HepG2 (cell line): ENCODE data around the gene SLCO4A1. TPM values are rescaled to one million over a fixed set of nuclear protein-coding genes. Genes with fewer than 3 reads are reported as not detected.
A peak's percentile ranks its signal among the peaks of the same experiment; 100 is the strongest.

Source experiments
- ATAC-seq: fragments of 200-7000 bp; cut with Tn5 transposase; 3 replicates; pipeline ENCODE4 v1.9.1; 2020; ENCODE audit warnings: mild to moderate bottlenecking, moderate library complexity
- BruUV-seq: library from RNA; stranded (reverse); fragments of 400-500 nt; replicated peaks from 2 replicates; lab custom pipeline; 2021; lab: Mats Ljungman, UMichigan
- CTCF ChIA-PET: fragments of 300-600 bp; formaldehyde crosslinking; extraction: SDS; loops from one replicate; lab custom pipeline; 2021; ENCODE audit warnings: low total read pairs, inconsistent platforms, low intra/inter-chr PET ratio; lab: Yijun Ruan, JAX
- POLR2A ChIA-PET: fragments of 350-600 bp; sonication (Branson Sonifier 250); formaldehyde crosslinking; loops from one replicate; lab custom pipeline; 2020; ENCODE audit warnings: antibody characterized with exemption, inconsistent platforms; lab: Yijun Ruan, JAX
- DNase-seq: peaks from one replicate; pipeline ENCODE4 v3.0.0-alpha.2; 2015; ENCODE audit warnings: low spot score
- FAIRE-seq: peaks from 3 replicates; lab custom pipeline; 2011; peaks lifted over from hg19 to GRCh38; lab: Jason Lieb, UNC
- H2AFZ ChIP-seq: one replicate; pipeline ENCODE4 v1.6.1; 2011; ENCODE audit warnings: low read length, inconsistent platforms
- H3K27ac ChIP-seq: fragments of 300-600 bp; 3 replicates; pipeline ENCODE4 v1.8.0; 2011; ENCODE audit warnings: mixed run types, mild to moderate bottlenecking, mixed read lengths, low read length, inconsistent platforms; ENCODE audit not compliant: insufficient read depth; ENCODE audit errors: extremely low read length
- H3K27me3 ChIP-seq, 2 experiments: fragments of 200-600 bp in 1 of 2; 2 replicates in 1 of 2; 3 replicates in 1 of 2; pipeline versions ENCODE4 v1.6.0 to v1.8.0; 2011; ENCODE audit warnings: low read length in 2 of 2, mild to moderate bottlenecking in 2 of 2, moderate library complexity in 2 of 2, inconsistent platforms in 1 of 2; ENCODE audit not compliant: insufficient read depth in 2 of 2, control insufficient read depth in 1 of 2
- H3K36me3 ChIP-seq, 2 experiments: fragments of 200-600 bp in 1 of 2; replicated peaks in 1 of 2; 2 replicates in 1 of 2; 3 replicates in 1 of 2; pipeline versions ENCODE4 v1.5.1 to v1.8.0; 2011; ENCODE audit warnings: low read length in 2 of 2, inconsistent platforms in 1 of 2; ENCODE audit not compliant: insufficient read depth in 2 of 2, control insufficient read depth in 1 of 2
- H3K4me1 ChIP-seq: 2 replicates; pipeline ENCODE4 v1.5.1; 2012; ENCODE audit warnings: low read length, inconsistent platforms; ENCODE audit not compliant: insufficient read depth
- H3K4me2 ChIP-seq: 2 replicates; pipeline ENCODE4 v1.6.0; 2011; ENCODE audit warnings: low read depth, low read length, inconsistent platforms
- H3K4me3 ChIP-seq, 3 experiments: fragments of 200-600 bp in 1 of 3; sonication (generic), shearing (Covaris generic) in 1 of 3; replicated peaks in 1 of 3; 2 replicates each; pipeline ENCODE4 v1.5.1; 2011 to 2016; ENCODE audit warnings: low read length in 3 of 3, inconsistent platforms in 2 of 3, low read depth in 2 of 3, mild to moderate bottlenecking in 2 of 3, control low read depth in 1 of 3, mixed read lengths in 1 of 3; ENCODE audit not compliant: insufficient read depth in 1 of 3
- H3K79me2 ChIP-seq: one replicate; pipeline ENCODE4 v1.6.1; 2011; ENCODE audit warnings: low read length, inconsistent platforms; ENCODE audit not compliant: insufficient read depth
- H3K9ac ChIP-seq: 2 replicates; pipeline ENCODE4 v1.6.0; 2011; ENCODE audit warnings: mild to moderate bottlenecking, low read depth, low read length, inconsistent platforms; ENCODE audit not compliant: insufficient read depth
- H3K9me3 ChIP-seq: 2 replicates; pipeline ENCODE4 v1.5.1; 2012; ENCODE audit warnings: mild to moderate bottlenecking, low read length
- H4K20me1 ChIP-seq: 2 replicates; pipeline ENCODE4 v1.6.0; 2011; ENCODE audit warnings: inconsistent platforms, mild to moderate bottlenecking, low read length, moderate library complexity; ENCODE audit not compliant: insufficient read depth
- ATF7 ChIP-seq, 2 experiments: fragments of 450-650 bp in 1 of 2; sonication (generic) in 1 of 2; formaldehyde crosslinking in 1 of 2; IDR thresholded peaks; 2 replicates each; pipeline versions ENCODE4 v1.4.0 to v1.6.1; 2016 to 2020; ENCODE audit warnings: antibody characterized with exemption in 1 of 2, mild to moderate bottlenecking in 1 of 2, missing genetic modification reagents in 1 of 2
- ELF4 ChIP-seq: sonication (generic); formaldehyde crosslinking; IDR thresholded peaks from 2 replicates; pipeline ENCODE4 v1.5.0; 2020; ENCODE audit warnings: missing genetic modification reagents, mild to moderate bottlenecking, moderate library complexity, borderline replicate concordance
- FOXA1 ChIP-seq, 2 experiments: fragments of 450-650 bp in 1 of 2; sonication (generic) in 1 of 2; formaldehyde crosslinking in 1 of 2; IDR thresholded peaks; 2 replicates each; pipeline versions ENCODE4 v1.4.0 to v1.6.1; 2016 to 2020; ENCODE audit warnings: missing genetic modification reagents in 1 of 2
- FOXO1 ChIP-seq: sonication (generic); formaldehyde crosslinking; IDR thresholded peaks from 2 replicates; pipeline ENCODE4 v1.4.0; 2020; ENCODE audit warnings: missing genetic modification reagents
- HINFP ChIP-seq: sonication (generic); formaldehyde crosslinking; IDR thresholded peaks from 2 replicates; pipeline ENCODE4 v1.4.0; 2020; ENCODE audit warnings: low read depth, mild to moderate bottlenecking, missing genetic modification reagents
- MAFG ChIP-seq: sonication (generic); formaldehyde crosslinking; IDR thresholded peaks from 2 replicates; pipeline ENCODE4 v1.5.1; 2020; ENCODE audit warnings: mild to moderate bottlenecking, missing genetic modification reagents
- MATR3 ChIP-seq: sonication (generic); formaldehyde crosslinking; IDR thresholded peaks from 2 replicates; pipeline ENCODE4 v1.4.0; 2020; ENCODE audit warnings: missing genetic modification reagents
- TAF1 ChIP-seq: sonication (generic); formaldehyde crosslinking; IDR thresholded peaks from 2 replicates; pipeline ENCODE4 v1.4.0; 2020; ENCODE audit warnings: missing genetic modification reagents
- THAP11 ChIP-seq: IDR thresholded peaks from 2 replicates; pipeline ENCODE4 v1.6.1; 2016; ENCODE audit warnings: missing biosample characterization, missing genetic modification reagents
- ZNF260 ChIP-seq: sonication (generic); formaldehyde crosslinking; IDR thresholded peaks from 2 replicates; pipeline ENCODE4 v1.4.0; 2020; ENCODE audit warnings: missing genetic modification reagents, low read depth, mild to moderate bottlenecking, borderline replicate concordance
- ZNF644 ChIP-seq: IDR thresholded peaks from 2 replicates; pipeline ENCODE4 v1.6.1; 2016; ENCODE audit warnings: low read depth
- WGBS: methylation state at CpG from one replicate; pipeline ENCODE4 v1.1.6; 2017; ENCODE audit warnings: low lambda C conversion rate; 5-methylcytosine and 5-hydroxymethylcytosine counted together
- in situ Hi-C: cut with HindIII; loops from 2 replicates; pipeline ENCODE4 v1.10.0; 2017; ENCODE audit warnings: low pct_unique_long_range_greater_than_20kb; ENCODE audit not compliant: extremely low pct_ligation_motif_present
- intact Hi-C: fragments of 100-400 bp; cut with micrococcal nuclease; formaldehyde crosslinking; loops from one replicate; pipeline ENCODE4 v1.10.0; 2022; ENCODE audit not compliant: unreplicated experiment
- polyA plus RNA-seq, 8 experiments: library from polyadenylated mRNA; depleted of rRNA in 3 of 8; stranded (reverse) in 7 of 8; unstranded in 1 of 8; fragments of >200 nt; fragmentation: Illumina TruSeq in 4 of 8; extraction: Trizol in 4 of 8; gene quantifications; 2 replicates each; pipeline versions ENCODE4 v1.2.1 to v1.2.3, GENCODE V29; 2011 to 2016; ENCODE audit warnings: low read depth in 4 of 8, missing spikeins in 1 of 8, mixed read lengths in 1 of 8; ENCODE audit not compliant: insufficient read depth in 1 of 8
- total RNA-seq, 5 experiments: library from RNA; depleted of rRNA; stranded (reverse); fragments of >200 nt; fragmentation: Illumina TruSeq; extraction: Trizol; gene quantifications; 2 replicates each; pipeline ENCODE4 v1.2.3, GENCODE V29; 2016; ENCODE audit warnings: low read depth in 1 of 5
- TF ChIP-seq, protein P1 (sequence below): sonication (generic); formaldehyde crosslinking; IDR thresholded peaks from 2 replicates; pipeline ENCODE4 v1.4.0; 2020; ENCODE audit warnings: mild to moderate bottlenecking, missing genetic modification reagents, borderline replicate concordance

The SLCO4A1 gene
- total and polyA plus RNA-seq, 2 of the 13 experiments (the other 11 are each of a cell fraction or from before 2014, with no cell fraction given) = 55.5 to 112 TPM

DNA sequence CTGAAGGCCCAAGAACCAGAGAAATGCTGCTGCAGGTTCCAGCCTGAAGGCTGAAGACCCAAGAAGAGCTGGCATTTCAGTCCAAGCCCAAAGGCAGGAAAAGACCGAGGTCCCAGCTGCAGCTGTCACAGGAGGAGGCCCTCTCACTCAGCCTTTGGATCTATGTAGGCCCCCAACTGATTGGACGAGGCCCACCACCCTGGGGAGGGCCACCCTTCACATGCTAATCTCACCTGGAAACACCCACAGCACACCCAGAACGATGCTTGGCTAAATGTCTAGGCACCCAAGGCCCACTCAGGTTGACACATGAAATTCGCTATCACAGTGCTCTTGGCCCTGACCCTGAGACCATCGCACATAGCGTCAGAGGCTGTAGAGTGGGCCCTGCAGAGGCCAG is 6.8 kb downstream of the SLCO4A1 start:
- ChIA-PET POLR2A (interaction anchor here (1.6 kb wide), 1 partner anchor 25 kb away, joined by 6 read pairs; no protein-coding TSS in a partner anchor), CTCF (no interaction called here)
- FAIRE-seq (no peak), ATAC-seq (no peak), DNase-seq (no peak)
- Histone ChIP-seq H2AFZ (no peak overlapping the region), H4K20me1 (peaks cover 6% of the 10 kb centered on the region; the same call in 1 of the 2 replicates), H3K27me3 (no peaks in the 10 kb centered on the region; a peak in 1 of 5 replicates), H3K4me3 (no peak overlapping the region), H3K36me3 (peaks cover 2 to 28% of the 10 kb centered on the region in 2 experiments; a peak in 2 of 5 replicates), H3K27ac (no peak overlapping the region), H3K79me2 (peaks cover 81% of the 10 kb centered on the region), H3K4me2 (no peak overlapping the region), H3K9ac (no peak overlapping the region), H3K9me3 (no peaks in the 10 kb centered on the region)
- no TSS peak for BruUV-seq
- intact Hi-C loops = no loop called here
- in situ Hi-C loops = no loop called here
- 86% methylated on average over 6 of the region's 6 CpGs for WGBS
- TF ChIP-seq, protein P1, sequence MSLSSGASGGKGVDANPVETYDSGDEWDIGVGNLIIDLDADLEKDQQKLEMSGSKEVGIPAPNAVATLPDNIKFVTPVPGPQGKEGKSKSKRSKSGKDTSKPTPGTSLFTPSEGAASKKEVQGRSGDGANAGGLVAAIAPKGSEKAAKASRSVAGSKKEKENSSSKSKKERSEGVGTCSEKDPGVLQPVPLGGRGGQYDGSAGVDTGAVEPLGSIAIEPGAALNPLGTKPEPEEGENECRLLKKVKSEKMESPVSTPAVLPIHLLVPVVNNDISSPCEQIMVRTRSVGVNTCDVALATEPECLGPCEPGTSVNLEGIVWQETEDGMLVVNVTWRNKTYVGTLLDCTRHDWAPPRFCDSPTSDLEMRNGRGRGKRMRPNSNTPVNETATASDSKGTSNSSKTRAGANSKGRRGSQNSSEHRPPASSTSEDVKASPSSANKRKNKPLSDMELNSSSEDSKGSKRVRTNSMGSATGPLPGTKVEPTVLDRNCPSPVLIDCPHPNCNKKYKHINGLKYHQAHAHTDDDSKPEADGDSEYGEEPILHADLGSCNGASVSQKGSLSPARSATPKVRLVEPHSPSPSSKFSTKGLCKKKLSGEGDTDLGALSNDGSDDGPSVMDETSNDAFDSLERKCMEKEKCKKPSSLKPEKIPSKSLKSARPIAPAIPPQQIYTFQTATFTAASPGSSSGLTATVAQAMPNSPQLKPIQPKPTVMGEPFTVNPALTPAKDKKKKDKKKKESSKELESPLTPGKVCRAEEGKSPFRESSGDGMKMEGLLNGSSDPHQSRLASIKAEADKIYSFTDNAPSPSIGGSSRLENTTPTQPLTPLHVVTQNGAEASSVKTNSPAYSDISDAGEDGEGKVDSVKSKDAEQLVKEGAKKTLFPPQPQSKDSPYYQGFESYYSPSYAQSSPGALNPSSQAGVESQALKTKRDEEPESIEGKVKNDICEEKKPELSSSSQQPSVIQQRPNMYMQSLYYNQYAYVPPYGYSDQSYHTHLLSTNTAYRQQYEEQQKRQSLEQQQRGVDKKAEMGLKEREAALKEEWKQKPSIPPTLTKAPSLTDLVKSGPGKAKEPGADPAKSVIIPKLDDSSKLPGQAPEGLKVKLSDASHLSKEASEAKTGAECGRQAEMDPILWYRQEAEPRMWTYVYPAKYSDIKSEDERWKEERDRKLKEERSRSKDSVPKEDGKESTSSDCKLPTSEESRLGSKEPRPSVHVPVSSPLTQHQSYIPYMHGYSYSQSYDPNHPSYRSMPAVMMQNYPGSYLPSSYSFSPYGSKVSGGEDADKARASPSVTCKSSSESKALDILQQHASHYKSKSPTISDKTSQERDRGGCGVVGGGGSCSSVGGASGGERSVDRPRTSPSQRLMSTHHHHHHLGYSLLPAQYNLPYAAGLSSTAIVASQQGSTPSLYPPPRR = no peak
- TF ChIP-seq FOXA1 (IDR thresholded peaks at IDR 0.05) (no peak), FOXA1 (CRISPR knock-in tag; IDR thresholded peaks at IDR 0.05) (no peak), ELF4 (no peak), ZNF644 (CRISPR knock-in tag) (no peak), MATR3 (no peak), ATF7 (IDR thresholded peaks at IDR 0.05) (no peak), ATF7 (CRISPR knock-in tag; IDR thresholded peaks at IDR 0.05) (0 out of 2 replicates have a peak, but pooled peaks have one; percentile 60), HINFP (no peak), ZNF260 (CRISPR knock-in tag) (no peak), TAF1 (CRISPR knock-in tag) (0 out of 2 replicates have a peak, but pooled peaks have one; percentile 21), THAP11 (CRISPR knock-in tag) (no peak), MAFG (CRISPR knock-in tag) (no peak), FOXO1 (CRISPR knock-in tag) (no peak)
- TF ChIP-seq, all 625 proteins: peak for 2
- H3K4me1 ChIP-seq = peaks cover 59% of the 10 kb centered on the region
